KOPT-K1 (cell line): ENCODE measurements around the gene ECHDC1.

Source experiments
- H3K27ac ChIP-seq: fragments of 200-600 bp; sonication (generic); 2 replicates; pipeline ENCODE4 v1.5.1; 2016; ENCODE audit warnings: antibody characterized with exemption, mild to moderate bottlenecking, low read depth, low read length; ENCODE audit not compliant: poor library complexity, severe bottlenecking
- H3K36me3 ChIP-seq: fragments of 200-600 bp; sonication (generic); 2 replicates; pipeline ENCODE4 v1.5.1; 2017; ENCODE audit warnings: antibody characterized with exemption, mild to moderate bottlenecking, low read length, moderate library complexity; ENCODE audit not compliant: insufficient read depth
- H3K9me3 ChIP-seq: fragments of 200-600 bp; sonication (generic); 2 replicates; pipeline ENCODE4 v1.5.1; 2017; ENCODE audit warnings: antibody characterized with exemption, low read length, mild to moderate bottlenecking; ENCODE audit not compliant: insufficient read depth, poor library complexity, severe bottlenecking

ECHDC1 gene

DNA sequence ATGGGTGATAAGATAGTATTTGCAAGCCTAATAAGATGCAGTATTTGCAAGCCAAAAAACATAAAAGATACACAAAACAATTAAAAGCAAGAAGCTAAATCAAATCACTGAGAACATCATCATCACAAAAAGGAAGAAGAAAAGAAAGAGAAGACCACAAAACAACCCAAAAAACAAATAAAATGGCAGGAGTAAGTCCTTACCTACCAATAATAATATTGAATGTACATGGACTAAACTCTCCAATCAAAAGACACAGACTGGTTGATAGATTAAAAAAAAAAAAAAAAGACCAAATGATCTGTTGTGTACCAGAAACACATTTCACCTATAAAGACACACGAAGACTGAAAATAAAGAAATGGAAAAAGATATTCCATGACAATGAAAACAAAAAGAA lies 37.7 kb downstream of the ECHDC1 start:
- Histone ChIP-seq H3K36me3 (peaks cover 40% of the 10 kb centered on the region), H3K27ac (no peak overlapping the region), H3K9me3 (peaks cover 22% of the 10 kb centered on the region)

DNA sequence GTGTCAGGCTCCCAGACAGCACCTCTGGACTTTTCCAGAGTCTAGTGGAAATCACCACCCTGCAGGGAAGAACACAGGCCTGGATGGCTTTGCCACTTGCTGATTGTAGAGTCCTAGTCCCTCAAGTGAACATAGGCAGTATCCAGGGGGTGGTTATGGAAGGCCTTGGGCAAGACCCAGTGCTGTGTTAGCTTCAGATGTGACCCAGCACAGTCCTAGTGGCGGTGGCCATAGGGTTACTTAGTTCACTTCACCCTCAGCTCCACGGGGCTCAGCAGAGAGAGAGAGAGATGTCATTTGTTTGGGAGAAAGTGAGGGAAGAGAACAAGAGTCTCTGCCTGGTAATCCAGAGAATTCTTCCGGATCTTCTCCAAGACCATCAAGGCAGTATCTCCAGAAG lies 39.5 kb downstream of the ECHDC1 start:
- peaks cover 11% of the 10 kb centered on the region for H3K9me3 ChIP-seq
- H3K36me3 ChIP-seq: peaks cover 33% of the 10 kb centered on the region
- H3K27ac ChIP-seq: no peak overlapping the region

DNA sequence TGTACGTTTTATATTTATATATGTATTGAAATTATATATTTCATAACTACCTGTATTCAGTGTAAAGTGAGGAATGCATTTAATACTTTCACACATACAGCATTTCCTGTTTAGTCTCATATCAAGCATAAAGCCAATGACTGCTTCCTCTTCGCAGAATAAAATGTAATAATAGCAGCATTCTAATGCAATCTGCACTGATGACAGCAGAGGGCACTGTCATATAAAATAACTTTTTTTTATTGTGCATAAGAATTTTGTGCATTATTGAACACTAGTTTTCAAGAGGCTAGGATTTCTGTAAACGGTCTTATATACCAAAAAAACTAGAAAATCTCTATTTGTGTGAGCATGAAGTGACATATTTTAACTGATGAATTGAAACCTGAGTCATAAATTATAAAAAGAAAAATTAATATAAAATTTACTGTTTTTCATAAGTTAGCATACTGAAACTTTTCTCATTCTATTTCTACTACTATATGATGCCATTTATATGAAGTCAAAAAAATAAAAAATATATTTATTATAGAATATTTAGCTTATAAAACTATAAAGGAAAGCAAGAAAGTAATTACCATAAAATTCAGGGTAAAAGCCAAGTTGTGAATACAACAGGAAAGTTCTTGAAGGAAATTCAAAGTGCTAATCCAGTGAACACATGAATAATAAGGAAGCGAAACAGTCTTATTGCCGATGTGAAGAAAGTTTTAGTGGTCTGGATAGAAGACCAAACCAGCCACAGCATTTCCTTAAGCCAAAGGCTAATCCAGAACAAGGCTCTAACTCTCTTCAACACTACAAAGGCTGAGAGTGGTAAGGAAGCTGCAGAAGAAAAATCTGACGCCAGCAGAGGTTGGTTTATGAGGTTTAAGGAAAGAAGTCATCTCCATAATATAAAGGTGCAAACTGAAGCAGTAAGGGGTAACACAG lies 40.4 kb downstream of the ECHDC1 start:
- H3K36me3 ChIP-seq: peaks cover 23% of the 10 kb centered on the region
- H3K27ac ChIP-seq: no peak overlapping the region
- peaks cover 2% of the 10 kb centered on the region for H3K9me3 ChIP-seq

DNA sequence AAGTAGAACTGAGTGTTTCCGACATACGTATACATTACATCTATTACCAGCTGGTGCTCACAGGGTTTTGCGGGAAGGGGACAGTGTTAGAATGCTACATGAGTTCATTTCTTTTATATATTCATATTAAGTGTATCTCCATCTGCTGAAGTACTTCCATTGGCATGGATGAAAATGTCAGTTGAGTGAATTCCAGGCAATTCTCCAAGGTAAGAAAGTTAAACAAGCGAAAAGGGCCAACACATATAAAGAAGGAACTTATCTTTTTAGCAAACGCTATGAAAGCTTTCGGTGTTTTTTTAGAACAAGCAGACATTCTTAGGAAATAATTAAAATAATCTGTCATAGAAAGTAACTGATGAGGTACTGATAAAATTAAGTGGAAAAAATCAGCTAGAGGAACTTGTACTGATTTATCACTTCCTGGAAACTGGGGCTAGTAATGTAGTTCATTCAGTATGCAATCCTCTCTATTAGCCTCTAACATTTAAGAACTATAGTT lies 42.2 kb downstream of the ECHDC1 start:
- Histone ChIP-seq H3K27ac (no peak overlapping the region), H3K9me3 (no peaks in the 10 kb centered on the region)

DNA sequence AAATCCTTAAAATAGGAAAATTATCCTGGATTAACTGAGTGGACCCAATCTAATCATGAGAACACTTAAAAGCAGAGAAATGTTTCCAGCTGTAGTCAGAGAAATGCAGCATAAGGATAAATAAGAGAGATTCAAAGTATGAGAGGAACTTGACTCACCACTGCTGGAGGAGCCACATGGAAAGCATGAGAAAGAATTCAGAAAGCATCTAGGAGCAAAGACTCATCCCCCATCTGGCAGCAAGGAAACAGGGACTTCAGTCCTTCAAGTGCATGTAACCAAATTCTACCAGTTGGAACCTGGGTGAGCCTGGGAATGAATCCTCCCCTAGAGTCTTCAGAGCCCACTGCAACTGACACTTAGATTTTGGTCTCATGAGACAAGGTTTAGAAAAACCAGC lies 43.0 kb downstream of the ECHDC1 start:
- Histone ChIP-seq H3K27ac (no peak overlapping the region), H3K9me3 (no peaks in the 10 kb centered on the region), H3K36me3 (peaks cover 35% of the 10 kb centered on the region)

More for the DNA sequence above, 42.2 kb downstream of the ECHDC1 start:
- peaks cover 34% of the 10 kb centered on the region for H3K36me3 ChIP-seq

DNA sequence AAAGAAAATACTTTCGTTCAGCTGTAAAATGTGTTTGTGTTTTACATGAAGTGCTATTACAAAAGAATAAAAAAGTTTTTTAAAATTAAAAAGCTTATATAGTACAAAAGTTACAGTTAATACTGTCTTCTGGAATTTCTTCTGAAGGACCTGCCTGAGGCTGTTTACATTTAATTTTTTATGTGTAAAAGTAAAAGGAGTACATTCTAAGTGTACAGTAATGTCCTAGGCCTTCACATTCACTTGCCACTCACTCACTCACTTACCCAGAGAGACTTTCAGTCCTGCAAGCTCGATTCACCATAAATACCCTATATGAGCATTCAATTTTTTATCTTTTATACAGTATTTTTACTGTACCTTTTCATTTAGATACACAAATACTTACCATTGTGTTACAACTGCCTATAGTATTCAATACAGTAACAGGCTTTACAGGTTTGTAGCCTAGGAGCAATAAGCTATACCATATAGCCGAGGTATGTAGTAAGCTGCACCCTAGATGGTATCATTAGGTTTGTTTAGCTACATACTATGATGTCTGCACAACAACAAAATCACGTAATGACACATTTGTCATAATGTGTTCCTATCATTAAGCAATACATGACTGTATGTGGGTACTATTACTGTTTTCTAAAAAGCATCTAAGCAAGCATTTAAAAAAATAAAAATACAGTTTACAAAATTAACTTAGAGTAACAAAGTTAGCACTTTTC lies 43.7 kb downstream of the ECHDC1 start:
- H3K36me3 ChIP-seq: peaks cover 42% of the 10 kb centered on the region
- H3K27ac ChIP-seq: no peak overlapping the region
- H3K9me3 ChIP-seq: no peaks in the 10 kb centered on the region

DNA sequence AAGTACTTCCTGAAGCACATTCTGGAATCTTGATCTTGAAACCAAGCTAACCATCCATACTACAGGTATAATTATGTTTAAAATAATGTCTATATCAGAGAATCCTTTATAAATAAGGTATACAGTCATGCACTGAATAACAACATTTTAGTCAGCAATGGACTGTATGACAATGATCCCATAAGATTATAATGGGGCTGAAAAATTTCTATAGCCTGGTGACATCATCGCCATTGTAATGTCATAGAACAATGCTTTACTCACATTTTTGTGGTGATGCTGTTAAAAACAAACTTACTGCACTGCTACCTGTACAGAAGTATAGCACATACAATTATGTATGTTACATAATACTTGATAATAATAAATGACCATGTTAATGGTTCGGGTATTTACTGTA lies 44.9 kb downstream of the ECHDC1 start:
- Histone ChIP-seq H3K27ac (no peak overlapping the region), H3K36me3 (peaks cover 51% of the 10 kb centered on the region), H3K9me3 (no peaks in the 10 kb centered on the region)

DNA sequence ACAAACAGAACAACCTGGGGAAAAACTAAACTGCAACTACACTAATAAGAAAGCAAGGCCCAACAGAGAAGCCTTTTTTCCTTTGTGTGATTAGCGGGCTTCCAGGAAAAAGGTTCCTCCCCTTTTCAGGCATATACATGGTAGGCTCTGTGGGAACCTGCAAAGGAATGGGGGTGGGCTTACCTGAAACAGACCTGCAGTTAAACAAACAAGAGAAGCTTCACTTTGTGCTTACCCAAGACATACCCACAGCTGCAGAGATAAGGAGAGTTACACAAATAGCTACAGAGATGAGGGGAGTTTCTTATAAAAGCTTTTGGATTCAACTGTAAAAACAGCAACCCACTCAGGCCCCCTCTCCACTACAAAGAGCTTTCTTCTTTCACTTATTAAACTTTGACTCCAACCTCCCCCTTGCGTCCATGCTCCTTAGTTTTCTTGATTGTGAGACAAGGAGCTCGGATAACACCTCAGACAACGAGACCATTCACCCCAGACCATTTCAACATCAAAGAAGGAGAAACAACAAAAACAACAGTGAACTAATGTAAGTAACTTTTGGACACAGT lies 45.8 kb downstream of the ECHDC1 start:
- no peaks in the 10 kb centered on the region for H3K9me3 ChIP-seq
- H3K27ac ChIP-seq: no peak overlapping the region
- H3K36me3 ChIP-seq: peaks cover 59% of the 10 kb centered on the region

DNA sequence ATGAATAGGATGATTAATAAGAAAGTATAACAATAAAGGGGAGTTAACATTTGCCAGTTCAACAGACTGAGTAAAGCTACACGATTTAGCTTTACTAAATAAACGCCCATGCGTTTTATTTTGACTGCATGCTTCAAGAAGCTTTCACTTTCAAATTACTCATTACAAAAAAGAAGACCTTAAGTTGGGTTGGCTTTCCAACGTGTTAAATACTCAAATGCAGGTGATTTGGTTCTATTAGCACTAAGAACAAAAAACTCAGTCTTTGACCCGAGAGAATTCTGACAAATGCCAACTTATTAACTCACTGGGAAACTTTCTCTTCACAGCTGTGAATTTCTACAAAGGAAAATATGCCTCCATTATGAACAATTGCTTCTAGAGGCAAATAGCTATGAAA lies 51.9 kb downstream of the ECHDC1 start:
- H3K27ac ChIP-seq: no peak overlapping the region
- H3K36me3 ChIP-seq: peaks cover 91% of the 10 kb centered on the region
- no peaks in the 10 kb centered on the region for H3K9me3 ChIP-seq

DNA sequence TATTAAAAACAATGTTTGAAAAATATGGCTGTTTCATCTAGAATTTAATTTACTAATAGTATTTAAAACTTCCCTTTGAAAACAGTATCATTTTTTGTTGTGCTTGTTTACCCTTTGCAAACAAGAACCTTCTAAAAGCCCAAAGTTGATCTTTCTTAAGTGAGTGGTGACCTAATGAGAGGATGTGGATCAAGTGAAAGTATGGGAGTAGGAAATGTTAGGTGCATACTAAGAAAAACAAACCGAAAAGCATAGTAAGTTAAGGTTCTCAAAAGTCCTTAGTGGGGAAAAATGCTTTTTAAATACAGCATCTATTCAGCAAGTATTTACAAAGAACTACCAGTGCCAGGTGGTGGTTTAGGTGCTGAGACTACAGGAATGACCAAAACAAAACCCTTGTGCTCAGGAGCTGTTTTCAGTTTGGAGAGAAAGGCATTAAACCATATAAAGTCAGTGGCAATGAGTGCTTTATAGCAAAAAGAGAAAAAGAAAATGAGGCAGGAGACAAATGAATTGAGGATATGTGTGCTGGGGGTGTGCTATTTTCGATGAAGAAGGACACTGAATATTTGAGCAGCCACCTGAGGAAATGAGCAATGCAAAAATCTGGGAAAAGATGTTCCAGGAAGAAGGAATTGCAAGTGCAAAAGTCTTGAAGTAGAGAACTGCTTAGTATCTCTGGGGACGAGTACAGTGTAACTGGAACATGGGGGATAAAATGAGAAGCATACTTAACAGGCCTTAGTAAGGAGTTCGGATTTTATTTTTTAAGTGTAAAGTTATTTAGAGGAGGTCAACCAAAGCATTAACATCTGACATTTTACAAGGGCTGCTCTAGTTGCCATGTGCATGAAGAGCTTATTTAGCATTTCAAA lies 52.8 kb downstream of the ECHDC1 start:
- H3K27ac ChIP-seq: no peak overlapping the region
- H3K36me3 ChIP-seq: peaks cover 91% of the 10 kb centered on the region
- H3K9me3 ChIP-seq: no peaks in the 10 kb centered on the region

DNA sequence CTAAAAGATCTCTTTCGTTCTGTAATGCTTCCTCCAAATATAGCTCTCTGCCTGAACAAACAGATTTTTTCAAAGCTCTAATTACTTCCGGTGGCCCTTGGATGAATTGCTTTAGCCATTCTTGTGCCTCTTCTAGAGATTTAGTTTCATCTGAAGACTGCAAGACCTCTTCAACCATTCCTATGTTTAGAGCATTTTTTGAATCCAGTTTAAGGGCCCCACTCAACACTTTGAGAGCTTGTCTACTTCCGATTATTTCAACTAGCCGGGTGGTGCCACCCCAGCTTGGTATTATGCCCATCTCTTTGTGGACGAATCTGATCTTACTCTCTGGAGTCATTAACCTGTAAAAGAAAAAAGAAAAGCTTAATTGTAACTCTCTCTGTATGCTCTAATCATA lies 53.5 kb downstream of the ECHDC1 start:
- no peak overlapping the region for H3K27ac ChIP-seq
- H3K9me3 ChIP-seq: no peaks in the 10 kb centered on the region
- peaks cover 91% of the 10 kb centered on the region for H3K36me3 ChIP-seq

DNA sequence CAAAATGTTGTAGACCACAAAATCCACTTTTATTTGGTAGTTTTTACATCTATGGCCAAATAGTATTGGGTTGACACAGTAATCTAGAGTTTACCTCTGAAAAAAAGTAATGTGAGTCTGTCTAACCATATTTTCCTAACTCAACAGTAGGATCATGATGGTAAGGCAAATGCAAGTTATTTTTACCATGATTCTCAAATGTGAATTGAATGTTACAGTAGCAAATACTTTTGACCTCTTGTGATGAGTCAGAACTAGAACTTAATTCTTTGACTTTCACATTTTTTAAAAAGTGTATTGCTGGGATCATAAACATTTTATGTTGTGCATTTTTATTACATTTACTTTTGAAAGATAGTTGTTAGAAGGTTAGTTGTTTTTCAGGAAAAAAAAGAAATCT lies 54.7 kb downstream of the ECHDC1 start:
- Histone ChIP-seq H3K36me3 (peaks cover 91% of the 10 kb centered on the region), H3K9me3 (no peaks in the 10 kb centered on the region), H3K27ac (no peak overlapping the region)

DNA sequence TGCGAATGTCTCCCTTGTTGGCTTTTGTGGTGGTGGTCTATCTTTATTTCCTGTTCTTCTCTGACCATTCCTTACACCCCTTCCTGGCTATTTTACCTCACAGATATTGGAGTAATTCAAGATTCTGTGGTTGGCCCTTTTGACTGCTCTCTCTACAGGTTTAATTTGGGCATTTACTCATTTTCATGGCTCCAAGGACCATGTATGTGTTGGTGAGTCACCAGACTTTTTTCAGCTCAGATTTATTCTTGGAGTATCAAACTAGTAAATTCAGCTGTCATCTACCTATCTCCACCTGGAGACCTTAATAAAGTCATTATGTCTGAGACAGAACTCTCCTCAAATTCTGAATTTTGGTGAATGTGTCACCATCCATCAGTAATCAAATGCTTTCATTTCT lies 61.2 kb downstream of the ECHDC1 start:
- Histone ChIP-seq H3K36me3 (peaks cover 52% of the 10 kb centered on the region), H3K27ac (no peak overlapping the region), H3K9me3 (no peaks in the 10 kb centered on the region)

DNA sequence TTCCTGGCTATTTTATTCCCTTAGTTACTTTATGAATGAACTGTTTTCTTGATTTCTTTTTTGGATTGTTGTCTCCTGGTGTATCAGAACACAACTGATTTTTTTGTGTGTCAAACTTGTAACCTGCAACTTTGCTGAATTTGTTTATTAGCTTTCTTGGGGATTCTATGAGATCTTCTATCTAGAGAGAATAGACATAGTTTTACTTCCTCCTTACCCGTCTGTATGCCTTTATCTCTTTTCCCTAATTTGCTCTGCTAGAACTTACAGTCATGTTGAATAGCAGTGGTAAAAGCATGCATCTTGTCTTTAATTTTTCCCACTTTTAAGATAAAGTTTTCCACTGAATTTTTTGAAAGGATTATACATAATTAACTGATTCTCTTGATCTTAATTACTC lies 63.6 kb downstream of the ECHDC1 start:
- H3K36me3 ChIP-seq: peaks cover 28% of the 10 kb centered on the region
- H3K9me3 ChIP-seq: no peaks in the 10 kb centered on the region
- no peak overlapping the region for H3K27ac ChIP-seq
